Measurements from ENCODE around the gene CDK18. TPM values are rescaled to one million over a fixed set of nuclear protein-coding genes. Genes with fewer than 3 reads are reported as not detected.
"Not testable (repeated sequence)": the region's sequence is repeated elsewhere in the genome, so short reads cannot be mapped to it uniquely, and the experiment has no call there.

The CDK18 gene
- total and polyA plus RNA-seq, 9 donors: 3.1 to 18.8 (median 10.3) TPM

DNA sequence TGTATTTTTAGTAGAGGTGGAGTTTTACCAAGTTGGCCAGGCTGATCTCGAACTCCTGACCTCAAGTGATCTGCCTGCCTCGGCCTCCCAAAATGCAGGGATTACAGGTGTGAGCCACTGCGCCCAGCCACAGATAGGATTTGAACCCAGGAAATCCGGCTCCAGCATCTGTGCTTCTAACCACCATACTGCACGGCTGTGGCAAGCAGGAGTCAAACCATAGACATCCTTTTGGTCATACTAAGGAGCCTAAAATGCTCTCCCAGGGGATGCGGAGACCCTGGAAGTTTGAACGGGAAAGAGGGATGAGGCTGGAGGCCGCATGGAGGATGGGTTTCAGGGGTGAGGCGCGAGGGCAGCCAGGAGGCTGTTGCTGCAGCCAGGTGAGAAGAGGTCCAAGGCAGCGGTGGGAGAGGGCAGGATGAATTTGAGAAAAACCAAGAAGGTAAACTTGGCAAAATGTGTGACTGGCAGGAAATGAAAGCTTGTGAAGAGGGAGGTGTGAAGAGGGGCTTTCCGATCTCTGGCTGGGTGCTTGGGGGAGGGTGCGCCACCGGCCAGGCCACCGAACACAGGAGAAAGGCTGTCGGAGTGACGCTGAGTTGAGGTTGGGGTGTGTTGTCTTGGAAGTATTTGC, 24.0 kb upstream of the CDK18 start:
- 48% methylated on average over 9 of the region's 17 CpGs for WGBS (ENCODE audit: insufficient coverage)
- Histone ChIP-seq H3K36me3 (ENCODE audit: control insufficient read depth, insufficient read depth, low read length) (no peaks in the 10 kb centered on the region), H3K4me3 (ENCODE audit: low read length) (no peak overlapping the region), H3K4me1 (ENCODE audit: control insufficient read depth, insufficient read depth, low read length) (peaks cover 11% of the 10 kb centered on the region), H3K9me3 (replicated peaks; ENCODE audit: control insufficient read depth, low read depth, low read length) (peaks cover 5% of the 10 kb centered on the region), H3K27me3 (ENCODE audit: control insufficient read depth, insufficient read depth, low read length) (peaks cover 49% of the 10 kb centered on the region), H3K27ac (ENCODE audit: low read length) (no peak overlapping the region)
- no peak for DNase-seq

DNA sequence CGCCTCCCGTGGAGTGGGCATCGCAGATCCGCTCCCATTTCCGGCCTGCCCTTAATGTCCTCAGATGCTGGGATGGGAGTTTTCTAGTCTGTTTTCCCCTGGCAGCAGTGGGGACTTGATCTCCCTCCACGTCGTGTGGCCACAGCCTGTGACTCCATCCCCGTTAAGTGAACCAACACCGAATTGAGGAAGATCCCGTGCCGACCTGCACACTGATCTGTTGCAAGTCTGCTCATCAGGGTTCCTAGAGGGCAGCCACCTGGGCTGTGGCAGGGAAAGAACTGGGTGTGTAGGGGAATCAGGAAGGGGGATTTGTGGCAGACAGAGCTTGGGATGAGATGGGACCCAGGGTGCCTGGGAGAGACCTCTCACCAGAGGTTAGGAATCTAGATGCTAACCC, 23.3 kb upstream of the CDK18 start:
- no peak overlapping the region for H3K4me3 ChIP-seq (ENCODE audit: low read length)
- WGBS (ENCODE audit: insufficient coverage): 45% methylated on average over 11 of the region's 11 CpGs
- H3K27me3 ChIP-seq (ENCODE audit: control insufficient read depth, insufficient read depth, low read length): peaks cover 52% of the 10 kb centered on the region

DNA sequence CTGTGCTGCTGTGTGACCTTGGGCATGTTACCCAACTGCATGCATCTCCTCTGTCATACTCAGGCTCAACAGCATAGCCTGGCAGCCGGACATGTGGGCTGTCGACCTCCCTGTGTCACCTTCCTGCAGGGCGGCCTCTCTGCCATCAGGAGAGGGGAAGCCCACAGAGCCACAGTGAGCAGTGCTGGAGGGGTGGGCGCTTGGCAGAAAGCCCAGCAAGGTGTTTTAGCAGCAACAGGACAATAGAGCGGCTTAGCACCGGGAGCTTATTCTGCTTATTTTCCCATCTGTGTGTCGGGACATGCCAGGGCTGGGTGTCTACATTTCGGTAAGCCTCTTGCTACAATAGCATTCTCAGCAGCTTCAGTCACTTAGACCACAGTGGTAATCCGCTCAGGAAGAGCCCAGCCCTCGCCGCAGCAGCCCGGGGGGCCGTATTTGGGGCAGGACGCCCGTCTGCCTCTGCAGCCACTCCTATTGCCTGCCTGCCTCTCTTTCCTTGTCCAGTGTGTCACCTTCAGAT, 22.8 kb upstream of the CDK18 start:
- 29% methylated on average over 5 of the region's 15 CpGs for WGBS (ENCODE audit: insufficient coverage)
- DNase-seq: no peak

More for the DNA sequence above, 23.3 kb upstream of the CDK18 start:
- Histone ChIP-seq H3K4me1 (ENCODE audit: control insufficient read depth, insufficient read depth, low read length) (peaks cover 11% of the 10 kb centered on the region), H3K27ac (ENCODE audit: low read length) (no peak overlapping the region), H3K36me3 (ENCODE audit: control insufficient read depth, insufficient read depth, low read length) (no peaks in the 10 kb centered on the region), H3K9me3 (replicated peaks; ENCODE audit: control insufficient read depth, low read depth, low read length) (no peaks in the 10 kb centered on the region)
- DNase-seq: no peak

DNA sequence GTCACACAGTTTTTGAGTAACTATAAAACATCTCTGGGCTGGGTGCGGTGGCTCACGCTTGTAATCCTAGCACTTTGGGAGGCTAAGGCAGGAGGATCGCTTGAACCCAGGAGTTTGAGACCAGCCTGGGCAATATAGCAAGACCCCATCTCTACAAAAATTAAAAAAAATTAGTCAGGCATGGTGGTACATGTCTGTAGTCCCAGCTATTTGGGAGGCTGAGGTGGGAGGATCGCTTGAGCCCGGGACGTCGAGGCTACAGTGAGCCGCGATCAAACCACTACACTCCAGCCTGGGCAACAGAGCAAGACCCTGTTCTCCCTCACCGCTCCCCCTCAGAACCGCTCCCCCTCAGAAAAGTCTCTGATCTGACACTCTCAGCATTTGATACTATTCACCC, 21.9 kb upstream of the CDK18 start:
- WGBS (ENCODE audit: insufficient coverage): 96% methylated on average over 6 of the region's 11 CpGs
- peaks cover 53% of the 10 kb centered on the region for H3K27me3 ChIP-seq (ENCODE audit: control insufficient read depth, insufficient read depth, low read length)
- H3K9me3 ChIP-seq (replicated peaks; ENCODE audit: control insufficient read depth, low read depth, low read length); H3K27ac ChIP-seq (ENCODE audit: low read length); H3K4me3 ChIP-seq (ENCODE audit: low read length); DNase-seq; H3K36me3 ChIP-seq (ENCODE audit: control insufficient read depth, insufficient read depth, low read length); H3K4me1 ChIP-seq (ENCODE audit: control insufficient read depth, insufficient read depth, low read length): not testable (repeated sequence)

More for the DNA sequence above, 22.8 kb upstream of the CDK18 start:
- Histone ChIP-seq H3K27me3 (ENCODE audit: control insufficient read depth, insufficient read depth, low read length) (peaks cover 53% of the 10 kb centered on the region), H3K4me3 (ENCODE audit: low read length) (no peak overlapping the region), H3K27ac (ENCODE audit: low read length) (no peak overlapping the region), H3K9me3 (replicated peaks; ENCODE audit: control insufficient read depth, low read depth, low read length) (no peaks in the 10 kb centered on the region), H3K36me3 (ENCODE audit: control insufficient read depth, insufficient read depth, low read length) (no peaks in the 10 kb centered on the region), H3K4me1 (ENCODE audit: control insufficient read depth, insufficient read depth, low read length) (peaks cover 11% of the 10 kb centered on the region)

DNA sequence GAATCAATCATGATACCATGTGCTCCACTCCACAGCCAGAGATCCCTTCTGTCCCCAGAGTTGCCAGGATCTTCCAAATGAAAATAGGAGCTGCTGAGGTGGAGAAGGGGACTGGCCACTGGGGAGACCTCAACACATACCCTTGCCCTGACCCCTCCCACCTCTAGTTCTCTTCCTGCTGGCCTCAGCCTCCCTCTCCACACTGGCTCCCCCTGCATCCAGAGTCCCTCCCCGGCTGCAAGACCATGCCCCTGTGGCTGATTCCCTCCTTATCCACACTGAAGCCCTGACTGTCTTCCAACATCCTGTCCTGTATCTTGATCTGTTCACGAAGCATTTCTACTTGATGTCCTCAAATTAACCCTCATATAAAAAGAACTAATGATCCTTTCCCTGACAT, 21.1 kb upstream of the CDK18 start:
- no peaks in the 10 kb centered on the region for H3K36me3 ChIP-seq (ENCODE audit: control insufficient read depth, insufficient read depth, low read length)
- H3K27me3 ChIP-seq (ENCODE audit: control insufficient read depth, insufficient read depth, low read length): peaks cover 56% of the 10 kb centered on the region
- no peak overlapping the region for H3K4me3 ChIP-seq (ENCODE audit: low read length)
- no peak overlapping the region for H3K27ac ChIP-seq (ENCODE audit: low read length)
- DNase-seq: no peak
- WGBS (ENCODE audit: insufficient coverage): 24% methylated on average over 2 of the region's 2 CpGs
- H3K4me1 ChIP-seq (ENCODE audit: control insufficient read depth, insufficient read depth, low read length): no peaks in the 10 kb centered on the region
- no peaks in the 10 kb centered on the region for H3K9me3 ChIP-seq (replicated peaks; ENCODE audit: control insufficient read depth, low read depth, low read length)

DNA sequence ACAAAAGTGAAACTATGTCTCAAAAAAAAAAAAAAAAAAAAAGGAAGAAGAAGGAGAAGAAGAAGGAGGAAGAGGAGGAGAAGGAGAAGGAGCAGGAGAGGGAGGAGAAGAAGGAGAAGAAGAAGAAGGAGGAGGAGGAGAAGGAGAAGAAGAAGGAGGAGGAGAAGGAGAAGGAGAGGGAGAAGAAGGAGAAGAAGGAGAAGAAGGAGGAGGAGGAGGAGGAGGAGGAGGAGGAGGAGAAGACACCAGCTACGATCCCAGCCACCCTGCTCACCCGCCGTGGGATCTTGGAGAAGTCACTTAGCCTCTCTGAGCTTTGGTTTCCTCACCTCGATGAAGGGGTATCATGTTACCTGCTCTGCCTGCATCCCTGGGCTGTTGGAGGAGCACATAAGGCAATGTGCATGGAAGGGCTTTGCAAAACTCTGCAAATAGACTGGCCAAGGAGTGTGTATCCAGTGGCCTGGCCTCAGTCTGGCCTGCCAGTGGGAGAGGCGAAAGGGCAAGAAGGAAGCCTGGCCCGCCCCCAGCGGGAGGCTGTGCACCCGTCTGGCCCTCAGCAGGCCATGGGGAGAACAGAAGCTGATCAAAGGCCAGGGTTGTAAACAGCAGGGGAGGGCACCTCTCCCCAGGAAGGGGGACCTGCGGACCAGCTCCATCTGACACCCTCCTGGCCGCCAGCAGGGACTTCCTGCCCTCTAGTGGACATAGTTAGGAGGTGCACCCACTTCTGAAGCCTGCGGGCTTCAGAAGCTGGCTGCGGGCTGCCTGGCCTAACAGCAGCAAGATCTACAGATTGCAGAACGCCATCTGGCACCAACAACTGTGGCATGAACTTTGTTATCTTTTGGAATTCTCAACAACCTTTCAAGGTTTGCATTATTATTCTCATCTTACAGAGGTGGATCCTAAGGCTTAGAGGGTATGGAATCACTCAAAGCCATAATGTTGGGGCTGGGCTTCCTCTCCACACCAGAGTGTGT, 19.2 kb upstream of the CDK18 start:
- Histone ChIP-seq H3K36me3 (ENCODE audit: control insufficient read depth, insufficient read depth, low read length) (no peaks in the 10 kb centered on the region), H3K4me3 (ENCODE audit: low read length) (no peak overlapping the region), H3K27ac (ENCODE audit: low read length) (no peak overlapping the region), H3K4me1 (ENCODE audit: control insufficient read depth, insufficient read depth, low read length) (no peaks in the 10 kb centered on the region), H3K9me3 (replicated peaks; ENCODE audit: control insufficient read depth, low read depth, low read length) (no peaks in the 10 kb centered on the region), H3K27me3 (ENCODE audit: control insufficient read depth, insufficient read depth, low read length) (peaks cover 63% of the 10 kb centered on the region)
- peak; percentile 70 for DNase-seq
- WGBS (ENCODE audit: insufficient coverage): 23% methylated on average over 10 of the region's 13 CpGs

DNA sequence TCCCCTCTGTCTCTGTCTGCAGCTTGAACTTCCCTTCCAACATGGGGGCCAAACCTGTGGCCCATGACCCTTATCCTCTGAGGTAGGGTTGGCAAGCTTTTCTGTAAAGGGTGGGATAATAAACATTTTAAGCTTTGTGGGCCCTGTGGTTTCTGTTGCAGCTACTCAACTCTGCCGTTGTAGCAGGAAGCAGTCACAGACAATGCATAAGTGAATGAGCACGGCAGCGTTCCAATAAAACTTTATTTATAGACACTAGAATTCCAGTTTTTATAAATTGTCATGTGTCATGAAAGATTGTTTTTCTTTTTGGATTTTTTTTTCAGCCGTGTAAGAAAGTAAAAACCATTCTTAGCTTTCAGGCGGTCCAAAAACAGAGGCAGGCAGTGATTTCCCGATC, 18.2 kb upstream of the CDK18 start:
- H3K4me1 ChIP-seq (ENCODE audit: control insufficient read depth, insufficient read depth, low read length): no peaks in the 10 kb centered on the region
- WGBS (ENCODE audit: insufficient coverage): 94% methylated on average over 3 of the region's 6 CpGs
- H3K4me3 ChIP-seq (ENCODE audit: low read length): no peak overlapping the region
- no peak overlapping the region for H3K27ac ChIP-seq (ENCODE audit: low read length)
- H3K27me3 ChIP-seq (ENCODE audit: control insufficient read depth, insufficient read depth, low read length): peaks cover 56% of the 10 kb centered on the region
- DNase-seq: no peak
- H3K9me3 ChIP-seq (replicated peaks; ENCODE audit: control insufficient read depth, low read depth, low read length): no peaks in the 10 kb centered on the region
- H3K36me3 ChIP-seq (ENCODE audit: control insufficient read depth, insufficient read depth, low read length): no peaks in the 10 kb centered on the region

DNA sequence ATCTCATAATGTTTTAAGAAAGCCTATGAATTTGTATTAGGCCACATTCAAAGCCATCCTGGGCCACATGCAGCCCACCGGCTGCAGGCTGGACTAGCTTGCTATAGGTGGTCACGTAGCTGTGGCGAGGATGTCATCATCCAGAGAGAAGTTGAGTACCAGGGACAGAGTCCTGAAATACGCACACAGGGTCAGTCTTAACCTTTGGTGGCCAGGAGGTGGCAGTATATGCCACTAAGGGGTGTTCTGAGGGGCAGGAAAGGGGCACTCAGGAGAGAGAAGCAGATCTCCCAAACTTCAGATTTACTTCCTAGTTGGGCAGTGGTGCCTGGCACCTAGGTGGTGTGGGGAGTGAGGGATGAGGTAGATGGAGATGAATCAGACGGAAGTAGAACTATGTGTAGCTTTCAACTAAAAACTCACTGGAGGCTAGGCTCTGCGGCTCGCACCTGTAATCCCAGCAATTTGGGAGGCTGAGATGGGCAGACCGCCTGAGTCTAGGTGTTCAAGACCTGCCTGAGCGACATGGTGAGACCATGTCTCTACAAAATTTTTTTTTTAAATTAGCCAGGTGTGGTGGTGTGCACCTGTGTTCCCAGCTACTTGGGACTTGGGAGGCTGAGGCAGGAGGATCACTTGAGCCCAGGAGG, 16.3 kb upstream of the CDK18 start:
- Histone ChIP-seq H3K4me3 (ENCODE audit: low read length) (no peak overlapping the region), H3K9me3 (replicated peaks; ENCODE audit: control insufficient read depth, low read depth, low read length) (no peaks in the 10 kb centered on the region), H3K36me3 (ENCODE audit: control insufficient read depth, insufficient read depth, low read length) (no peaks in the 10 kb centered on the region), H3K27me3 (ENCODE audit: control insufficient read depth, insufficient read depth, low read length) (peaks cover 49% of the 10 kb centered on the region), H3K4me1 (ENCODE audit: control insufficient read depth, insufficient read depth, low read length) (peaks cover 17% of the 10 kb centered on the region), H3K27ac (ENCODE audit: low read length) (no peak overlapping the region)
- peak; percentile 69 for DNase-seq
- 47% methylated on average over 8 of the region's 9 CpGs for WGBS (ENCODE audit: insufficient coverage)

DNA sequence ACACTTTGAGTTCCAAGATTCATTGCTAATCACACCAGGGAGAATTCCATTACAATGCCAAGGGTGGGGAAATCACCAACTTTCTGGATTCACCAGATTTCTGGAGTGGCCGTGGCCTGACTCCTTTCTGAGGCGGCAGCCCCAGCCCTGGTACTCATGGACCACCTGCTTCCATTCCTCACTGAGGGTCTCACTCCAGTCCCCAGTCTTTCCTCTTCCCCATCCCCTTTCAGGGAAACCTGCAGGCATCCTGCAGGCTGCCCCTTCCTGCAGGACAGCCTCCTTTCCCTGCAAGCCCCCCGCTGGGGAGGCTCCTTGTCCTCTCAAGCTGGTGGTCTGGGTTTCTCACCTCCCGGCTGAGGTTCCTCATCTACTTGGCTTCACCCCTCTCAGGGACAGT, 12.7 kb upstream of the CDK18 start:
- no peaks in the 10 kb centered on the region for H3K9me3 ChIP-seq (replicated peaks; ENCODE audit: control insufficient read depth, low read depth, low read length)
- no peaks in the 10 kb centered on the region for H3K36me3 ChIP-seq (ENCODE audit: control insufficient read depth, insufficient read depth, low read length)
- DNase-seq: no peak
- H3K4me1 ChIP-seq (ENCODE audit: control insufficient read depth, insufficient read depth, low read length): peaks cover 44% of the 10 kb centered on the region
- 39% methylated on average over 3 of the region's 4 CpGs for WGBS (ENCODE audit: insufficient coverage)
- no peak overlapping the region for H3K4me3 ChIP-seq (ENCODE audit: low read length)
- peaks cover 33% of the 10 kb centered on the region for H3K27me3 ChIP-seq (ENCODE audit: control insufficient read depth, insufficient read depth, low read length)
- H3K27ac ChIP-seq (ENCODE audit: low read length): no peak overlapping the region

DNA sequence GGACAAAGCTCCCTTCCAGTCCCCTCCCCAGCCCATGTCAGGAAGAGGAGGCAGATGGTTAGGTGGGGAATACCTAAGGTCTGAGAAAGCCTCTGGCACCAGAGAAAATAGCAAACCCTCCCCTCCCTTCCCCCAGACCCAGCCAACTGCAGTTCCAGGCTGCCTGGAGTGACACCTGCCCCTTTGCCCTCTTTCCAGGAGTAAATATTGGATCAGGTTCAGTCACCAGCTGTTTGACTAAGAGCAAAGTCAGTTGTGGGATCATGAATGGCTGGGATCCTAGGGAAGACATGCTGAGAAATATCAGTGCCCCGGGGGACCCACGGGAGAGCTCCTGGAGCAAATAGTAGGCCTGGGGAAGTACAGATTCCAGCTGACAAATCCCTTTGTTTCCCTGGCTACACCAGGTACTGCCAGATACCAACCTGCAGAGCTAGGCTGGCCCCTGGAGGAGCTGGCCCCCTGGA, 12.2 kb upstream of the CDK18 start:
- H3K4me1 ChIP-seq (ENCODE audit: control insufficient read depth, insufficient read depth, low read length): peaks cover 44% of the 10 kb centered on the region
- no peak overlapping the region for H3K27ac ChIP-seq (ENCODE audit: low read length)
- H3K9me3 ChIP-seq (replicated peaks; ENCODE audit: control insufficient read depth, low read depth, low read length): no peaks in the 10 kb centered on the region
- H3K27me3 ChIP-seq (ENCODE audit: control insufficient read depth, insufficient read depth, low read length): peaks cover 33% of the 10 kb centered on the region
- no peak overlapping the region for H3K4me3 ChIP-seq (ENCODE audit: low read length)
- DNase-seq: peak; percentile 36
- 29% methylated on average over 2 of the region's 2 CpGs for WGBS (ENCODE audit: insufficient coverage)
- no peaks in the 10 kb centered on the region for H3K36me3 ChIP-seq (ENCODE audit: control insufficient read depth, insufficient read depth, low read length)

All from muscle of leg (tissue), 11 donors.